ENCODE results near the gene PHLDA2.

The PHLDA2 gene

DNA sequence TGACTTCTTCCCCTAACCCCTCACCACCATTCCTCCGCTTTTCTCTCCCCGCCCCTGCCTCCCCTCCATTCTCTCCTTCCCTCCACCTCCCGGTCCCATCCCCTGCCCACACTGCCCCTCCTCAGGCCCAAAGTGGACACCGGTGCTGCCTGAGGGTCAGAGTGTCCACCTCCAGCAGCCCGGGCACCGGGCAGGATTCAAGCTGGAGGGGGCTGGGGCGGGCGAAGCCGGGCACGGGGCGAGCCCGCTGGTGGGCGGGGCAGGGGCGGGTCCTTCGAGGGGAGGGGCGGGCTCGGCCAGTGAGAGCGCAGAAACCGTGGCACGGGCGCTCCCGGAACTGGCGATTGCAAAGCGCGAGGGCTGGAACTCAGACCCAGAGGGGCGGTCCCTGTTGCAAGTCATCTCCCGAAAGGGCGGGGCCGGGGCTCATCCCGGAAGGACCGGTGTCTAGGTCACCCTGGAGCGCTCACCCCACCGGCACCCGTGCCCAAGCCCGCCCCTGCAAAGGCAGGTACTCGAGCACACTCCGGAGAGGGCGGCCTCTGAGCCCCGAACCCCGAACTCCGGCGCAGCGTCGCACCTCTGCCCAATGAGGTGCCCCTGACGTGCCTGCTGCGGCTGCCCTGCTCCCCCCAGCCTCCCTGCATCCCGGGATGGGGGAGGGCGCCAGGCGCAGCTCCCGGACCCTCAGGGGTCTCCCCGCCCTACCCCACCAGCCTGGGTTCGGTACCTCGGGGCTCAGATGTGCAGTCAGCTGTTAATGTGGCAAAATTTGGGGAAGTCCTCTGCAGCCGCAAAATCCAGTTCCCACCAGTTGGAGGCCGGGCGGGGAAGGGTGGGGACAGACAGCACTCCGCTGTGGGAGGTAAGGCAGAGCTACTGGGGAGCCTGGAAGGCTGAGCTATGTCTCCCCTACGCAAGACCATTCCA lies 27.1 kb downstream of the PHLDA2 start (continued):
- peak; percentile 56 for TF ChIP-seq HIC1 (tag by site-specific recombination; IDR thresholded peaks at IDR 0.05)
- peak; percentile 94 for TF ChIP-seq KLF10 (tag by site-specific recombination; IDR thresholded peaks at IDR 0.05)
- TF ChIP-seq SALL2 (tag by site-specific recombination; IDR thresholded peaks at IDR 0.05; ENCODE audit: borderline replicate concordance): no peak
- no peak for TF ChIP-seq ZBTB17 (tag by site-specific recombination; IDR thresholded peaks at IDR 0.05)

GRCh38 chr11:2901196-2901796 lies 27.9 kb downstream of the PHLDA2 start:
- no peak overlapping the region for H3K27ac ChIP-seq (ENCODE audit: extremely low read depth, low read depth, low read length)
- TF ChIP-seq TCF7L2 (IDR thresholded peaks at IDR 0.05; ENCODE audit: borderline replicate concordance, low read depth, low read length): no peak
- TF ChIP-seq ZNF629 (tag by site-specific recombination; IDR thresholded peaks at IDR 0.05): no peak
- TF ChIP-seq ZBTB17 (tag by site-specific recombination; IDR thresholded peaks at IDR 0.05): no peak
- no peak for TF ChIP-seq ZBTB10 (tag by site-specific recombination; IDR thresholded peaks at IDR 0.05)
- TF ChIP-seq, protein P1, sequence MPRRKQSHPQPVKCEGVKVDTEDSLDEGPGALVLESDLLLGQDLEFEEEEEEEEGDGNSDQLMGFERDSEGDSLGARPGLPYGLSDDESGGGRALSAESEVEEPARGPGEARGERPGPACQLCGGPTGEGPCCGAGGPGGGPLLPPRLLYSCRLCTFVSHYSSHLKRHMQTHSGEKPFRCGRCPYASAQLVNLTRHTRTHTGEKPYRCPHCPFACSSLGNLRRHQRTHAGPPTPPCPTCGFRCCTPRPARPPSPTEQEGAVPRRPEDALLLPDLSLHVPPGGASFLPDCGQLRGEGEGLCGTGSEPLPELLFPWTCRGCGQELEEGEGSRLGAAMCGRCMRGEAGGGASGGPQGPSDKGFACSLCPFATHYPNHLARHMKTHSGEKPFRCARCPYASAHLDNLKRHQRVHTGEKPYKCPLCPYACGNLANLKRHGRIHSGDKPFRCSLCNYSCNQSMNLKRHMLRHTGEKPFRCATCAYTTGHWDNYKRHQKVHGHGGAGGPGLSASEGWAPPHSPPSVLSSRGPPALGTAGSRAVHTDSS (tag by site-specific recombination; IDR thresholded peaks at IDR 0.05): no peak
- no peak for TF ChIP-seq REST (tag by site-specific recombination; IDR thresholded peaks at IDR 0.05)
- no peaks in the 10 kb centered on the region for H3K4me1 ChIP-seq (ENCODE audit: control insufficient read depth, insufficient read depth, low read length)
- CTCF ChIA-PET: interaction anchor here (0.9 to 1.4 kb wide), 2 partner anchors 9 to 367 kb away, joined by 3 to 4 read pairs; no protein-coding TSS in a partner anchor
- no peaks in the 10 kb centered on the region for H3K9me3 ChIP-seq (ENCODE audit: control insufficient read depth, insufficient read depth, low read depth, low read length)
- no peak overlapping the region for H3K4me3 ChIP-seq (ENCODE audit: low read depth, low read length)
- POLR2A ChIA-PET: interaction anchor here (0.6 to 1.8 kb wide), 4 partner anchors 14 to 367 kb away, joined by 3 to 11 read pairs (median 6); partner anchors contain the start of genes KCNQ1OT1 and PHLDA2
- H3K36me3 ChIP-seq (ENCODE audit: control insufficient read depth in 2 of 2, insufficient read depth in 1 of 2, low read length in 2 of 2): no peaks in the 10 kb centered on the region
